Fibroblast of lung (primary cell): ENCODE measurements around the gene APBB1IP.

Experiments used
- EZH2 ChIP-seq: IDR thresholded peaks from 2 replicates; pipeline ENCODE4 v1.5.1; 2012; ENCODE audit warnings: low read length, control low read depth, mild to moderate bottlenecking; ENCODE audit errors: missing control alignments
- TF ChIP-seq, protein P1 (sequence below), 2 donors: IDR thresholded peaks in 1 of 2; conservative IDR thresholded peaks in 1 of 2; 1 replicate in 1 of 2; 2 replicates in 1 of 2; pipeline ENCODE4 v1.5.1; 2011 to 2012; ENCODE audit warnings: low read length in 2 of 2, control low read depth in 1 of 2, inconsistent platforms in 1 of 2, low read depth in 1 of 2, mild to moderate bottlenecking in 1 of 2

GRCh38 chr10:26489081-26489480 is 50.9 kb downstream of the APBB1IP start:
- TF ChIP-seq EZH2, result no peak
- TF ChIP-seq, protein P1, sequence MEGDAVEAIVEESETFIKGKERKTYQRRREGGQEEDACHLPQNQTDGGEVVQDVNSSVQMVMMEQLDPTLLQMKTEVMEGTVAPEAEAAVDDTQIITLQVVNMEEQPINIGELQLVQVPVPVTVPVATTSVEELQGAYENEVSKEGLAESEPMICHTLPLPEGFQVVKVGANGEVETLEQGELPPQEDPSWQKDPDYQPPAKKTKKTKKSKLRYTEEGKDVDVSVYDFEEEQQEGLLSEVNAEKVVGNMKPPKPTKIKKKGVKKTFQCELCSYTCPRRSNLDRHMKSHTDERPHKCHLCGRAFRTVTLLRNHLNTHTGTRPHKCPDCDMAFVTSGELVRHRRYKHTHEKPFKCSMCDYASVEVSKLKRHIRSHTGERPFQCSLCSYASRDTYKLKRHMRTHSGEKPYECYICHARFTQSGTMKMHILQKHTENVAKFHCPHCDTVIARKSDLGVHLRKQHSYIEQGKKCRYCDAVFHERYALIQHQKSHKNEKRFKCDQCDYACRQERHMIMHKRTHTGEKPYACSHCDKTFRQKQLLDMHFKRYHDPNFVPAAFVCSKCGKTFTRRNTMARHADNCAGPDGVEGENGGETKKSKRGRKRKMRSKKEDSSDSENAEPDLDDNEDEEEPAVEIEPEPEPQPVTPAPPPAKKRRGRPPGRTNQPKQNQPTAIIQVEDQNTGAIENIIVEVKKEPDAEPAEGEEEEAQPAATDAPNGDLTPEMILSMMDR (conservative IDR thresholded peaks at IDR 0.05 in 1 of 2, IDR thresholded peaks at IDR 0.05 in 1 of 2; ENCODE audit: low read depth in 1 of 2, low read length in 2 of 2), result no peak
